ENCODE results near the gene FOXJ1.

Gene FOXJ1

GRCh38 chr17:76089680-76090516, 51.1 kb downstream of the FOXJ1 start:
- no peak for DNase-seq

- no peak for DNase-seq
Measured at GRCh38 chr17:76088868-76089576, 52.0 kb downstream of the FOXJ1 start.

- DNase-seq: peak; percentile 13
Measured at GRCh38 chr17:76088041-76088867, 52.8 kb downstream of the FOXJ1 start.

- DNase-seq: no peak
Measured at GRCh38 chr17:76087531-76087930, 53.5 kb downstream of the FOXJ1 start.

- no peak for DNase-seq
Measured at GRCh38 chr17:76086384-76086783, 54.7 kb downstream of the FOXJ1 start.

Data from NCI-H69 (cell line).